K562 (cell line): ENCODE data around the gene VPS18. TPM values are rescaled to one million over a fixed set of nuclear protein-coding genes. Genes with fewer than 3 reads are reported as not detected.

Source experiments
- HOMEZ ChIP-seq: fragments of 250-450 bp; sonication (Bioruptor Pico); IDR thresholded peaks from 2 replicates; pipeline ENCODE4 v1.4.0; 2020; ENCODE audit warnings: mild to moderate bottlenecking, moderate library complexity
- ZBTB9 ChIP-seq: fragments of 450-650 bp; formaldehyde crosslinking; IDR thresholded peaks from 2 replicates; pipeline ENCODE4 v1.4.0; 2020; ENCODE audit warnings: mild to moderate bottlenecking, moderate library complexity
- ZFX ChIP-seq: sonication (generic); formaldehyde crosslinking; IDR thresholded peaks from 2 replicates; pipeline ENCODE4 v1.8.0; 2022; ENCODE audit warnings: mild to moderate bottlenecking, missing genetic modification reagents, moderate library complexity
- polyA plus RNA-seq, 8 experiments: library from polyadenylated mRNA; depleted of rRNA in 4 of 8; stranded (reverse) in 5 of 8; unstranded in 3 of 8; fragments of >200 nt; fragmentation: Nextera tagmentation in 2 of 8; fragmentation: Illumina TruSeq in 1 of 8; extraction: Ambion mirVana in 2 of 8; extraction: Trizol in 1 of 8; gene quantifications; 2 replicates each; pipeline versions ENCODE4 v1.2.1 to v1.2.3, GENCODE V29; 2011 to 2014; ENCODE audit warnings: inconsistent platforms in 1 of 8, missing spikeins in 1 of 8
- total RNA-seq, 7 experiments: library from RNA; depleted of rRNA in 6 of 7; stranded (reverse); fragments of >200 nt in 6 of 7; fragmentation: Illumina TruSeq in 2 of 7; extraction: Trizol in 2 of 7; gene quantifications; 2 replicates each; pipeline versions ENCODE4 v1.2.1 to v1.2.3, GENCODE V29; 2011 to 2021; ENCODE audit warnings: low replicate concordance in 1 of 7

VPS18 gene
- total and polyA plus RNA-seq, 9 of the 15 experiments (the other 6 are each of a cell fraction or from before 2014, with no cell fraction given) = 0.73 to 19.9 (median 8.5) TPM

- TF ChIP-seq ZFX (CRISPR knock-in tag) = peak; percentile 67
- peak; percentile 55; the same call in 1 of the 2 replicates for TF ChIP-seq ZBTB9 (CRISPR knock-in tag)
- TF ChIP-seq HOMEZ (CRISPR knock-in tag) = no peak
These were observed 12.1 kb downstream of the VPS18 start (continued) for GRCh38 chr15:40906091-40906990.
